GM21447 (cell line): Measurements from ENCODE around the gene UHRF1.
"Not testable (repeated sequence)": the region's sequence is repeated elsewhere in the genome, so short reads cannot be mapped to it uniquely, and the experiment has no call there.

Source experiments
- ATAC-seq: cut with Tn5 transposase; IDR thresholded peaks from one replicate; pipeline ENCODE4 v1.9.1; 2021; ENCODE audit not compliant: unreplicated experiment

The UHRF1 gene

DNA sequence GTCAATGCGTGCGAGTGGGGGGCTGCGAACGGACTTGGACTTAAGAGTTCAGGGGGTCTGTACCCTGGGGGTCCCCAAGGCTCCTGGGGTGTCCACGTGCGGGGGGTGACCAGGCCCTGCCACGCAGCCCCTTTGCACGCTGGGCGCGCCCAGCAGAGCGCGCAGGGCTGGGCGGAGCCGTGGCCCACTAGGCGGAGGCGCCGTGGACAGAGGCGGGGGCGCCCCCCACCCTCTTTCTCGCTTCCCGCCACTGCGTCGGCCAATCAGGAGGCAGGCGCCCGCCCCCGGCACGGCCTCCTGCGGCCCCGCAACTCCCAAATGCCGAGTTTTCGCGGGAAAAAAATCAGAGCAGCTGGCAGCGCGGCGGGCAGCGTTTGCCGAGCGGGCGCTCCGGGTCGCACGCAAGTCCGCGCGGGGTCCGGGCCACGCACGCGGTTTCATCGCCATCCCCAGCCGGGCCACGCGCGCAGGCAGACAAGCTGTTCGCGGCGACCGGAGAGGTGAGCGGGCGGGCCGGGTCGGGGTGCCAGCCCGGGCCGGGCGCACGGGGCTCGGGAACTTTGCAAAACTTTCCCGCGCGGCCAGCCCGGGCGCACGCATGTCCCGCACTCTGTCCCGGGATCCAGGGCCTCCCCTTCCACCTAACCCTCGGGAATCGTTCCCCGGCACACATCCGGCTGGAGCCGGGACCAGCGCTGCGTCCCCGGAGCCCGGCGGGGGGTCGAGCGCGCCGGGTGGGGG, at the start of gene UHRF1:
Gene UHRF1, plus strand, starts transcription at position 346 of the 741 bp plus-strand sequence. CDS start 1,385 bp downstream, outside the sequence.
- ATAC-seq: peak; percentile 16

GRCh38 chr19:4859697-4860096, 49.6 kb upstream of the UHRF1 start:
- no peak for ATAC-seq

DNA sequence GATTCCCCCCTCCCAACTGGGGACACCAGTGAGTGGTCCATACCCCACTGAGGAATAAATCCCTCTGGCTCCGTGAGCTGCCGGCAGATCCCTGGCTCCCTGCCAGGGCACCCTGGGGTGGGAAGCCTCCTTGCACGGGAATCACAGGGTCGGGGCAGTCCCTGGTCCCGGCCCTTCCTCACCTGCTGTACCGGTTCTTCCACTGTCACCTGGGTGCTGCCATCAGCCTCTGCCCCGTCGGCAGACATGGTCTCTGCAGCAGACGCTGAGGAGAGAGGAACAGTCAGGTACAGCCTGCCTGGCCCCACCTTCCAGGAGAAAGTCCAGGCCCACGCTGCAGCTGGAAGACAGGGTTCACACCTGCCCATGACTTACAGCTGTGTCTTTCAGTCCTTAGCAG, 48.2 kb upstream of the UHRF1 start:
- ATAC-seq: no peak

- ATAC-seq: no peak
Observed at GRCh38 chr19:4866595-4867424, 42.5 kb upstream of the UHRF1 start.

DNA sequence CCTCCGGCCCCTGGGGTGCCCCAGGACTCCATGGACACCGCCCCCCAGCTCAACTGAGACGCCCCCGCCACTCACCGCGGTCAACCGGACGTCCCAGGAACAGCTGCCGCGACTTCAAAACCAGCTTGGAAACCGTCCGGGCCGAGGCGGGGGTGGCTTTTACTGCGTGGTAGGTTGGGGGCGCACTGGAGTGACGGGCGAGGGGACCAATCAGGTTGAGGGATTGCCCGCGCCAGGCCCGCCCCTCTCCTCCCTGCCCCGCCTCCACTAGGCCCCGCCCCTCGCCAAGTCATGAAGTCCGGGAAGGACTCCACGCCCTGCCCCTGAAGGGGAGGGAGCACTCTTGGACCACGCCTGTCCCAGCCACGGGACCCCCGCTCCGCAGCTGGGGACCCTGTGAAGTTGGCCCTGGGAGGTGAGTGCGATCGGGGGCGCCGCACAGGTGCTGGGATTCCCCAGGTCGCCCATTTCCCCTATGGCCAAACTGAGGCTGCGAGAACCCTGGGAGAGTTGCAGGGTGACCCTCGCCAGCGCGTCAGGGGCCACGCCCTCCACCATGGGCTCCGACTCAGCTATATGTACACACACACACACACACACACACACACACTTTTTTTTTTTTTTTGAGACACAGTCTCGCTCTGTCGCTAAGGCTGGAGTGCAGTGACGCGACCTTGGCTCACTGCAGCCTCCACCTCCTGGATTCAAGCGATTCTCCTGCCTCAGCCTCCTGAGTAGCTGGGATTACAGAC, 41.6 kb upstream of the UHRF1 start, which contains the start of gene PLIN3:
Gene PLIN3, minus strand, starts transcription at position 134 of the 752 bp plus-strand sequence. CDS start 6,273 bp downstream, outside the sequence.
- peak; percentile 72 for ATAC-seq

- no peak for ATAC-seq
Observed at GRCh38 chr19:4868286-4868834, 40.9 kb upstream of the UHRF1 start.

- no peak for ATAC-seq
Observed at GRCh38 chr19:4870025-4870700, 39.1 kb upstream of the UHRF1 start.

GRCh38 chr19:4871711-4872110, 37.6 kb upstream of the UHRF1 start:
- ATAC-seq: no peak

- no peak for ATAC-seq
Observed at GRCh38 chr19:4873930-4874329, 35.4 kb upstream of the UHRF1 start.

- ATAC-seq: no peak
Observed at GRCh38 chr19:4877753-4878490, 31.4 kb upstream of the UHRF1 start.

- ATAC-seq: no peak
Observed at GRCh38 chr19:4878491-4878968, 30.8 kb upstream of the UHRF1 start.

DNA sequence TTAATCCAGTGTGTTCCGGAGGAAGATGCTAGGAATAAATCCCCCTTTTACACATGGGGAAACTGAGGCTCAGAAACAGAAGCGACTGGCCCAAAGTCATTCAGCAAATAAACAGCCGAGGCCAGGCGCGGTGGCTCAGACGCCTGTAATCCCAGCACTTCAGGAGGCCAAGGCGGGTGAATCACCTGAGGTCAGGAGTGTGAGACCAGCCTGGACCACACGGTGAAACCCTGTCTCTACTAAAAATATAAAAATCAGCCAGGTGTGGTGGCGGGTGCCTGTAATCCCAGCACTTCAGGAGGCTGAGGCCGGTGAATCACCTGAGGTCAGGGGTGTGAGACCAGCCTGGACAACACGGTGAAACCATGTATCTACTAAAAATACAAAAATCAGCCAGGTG, 30.3 kb upstream of the UHRF1 start:
- ATAC-seq: no peak

GRCh38 chr19:4882874-4883273, 26.4 kb upstream of the UHRF1 start:
- ATAC-seq: not testable (repeated sequence)

GRCh38 chr19:4884993-4885392, 24.3 kb upstream of the UHRF1 start:
- ATAC-seq: not testable (repeated sequence)

GRCh38 chr19:4887803-4888202, 21.5 kb upstream of the UHRF1 start:
- not testable (repeated sequence) for ATAC-seq

DNA sequence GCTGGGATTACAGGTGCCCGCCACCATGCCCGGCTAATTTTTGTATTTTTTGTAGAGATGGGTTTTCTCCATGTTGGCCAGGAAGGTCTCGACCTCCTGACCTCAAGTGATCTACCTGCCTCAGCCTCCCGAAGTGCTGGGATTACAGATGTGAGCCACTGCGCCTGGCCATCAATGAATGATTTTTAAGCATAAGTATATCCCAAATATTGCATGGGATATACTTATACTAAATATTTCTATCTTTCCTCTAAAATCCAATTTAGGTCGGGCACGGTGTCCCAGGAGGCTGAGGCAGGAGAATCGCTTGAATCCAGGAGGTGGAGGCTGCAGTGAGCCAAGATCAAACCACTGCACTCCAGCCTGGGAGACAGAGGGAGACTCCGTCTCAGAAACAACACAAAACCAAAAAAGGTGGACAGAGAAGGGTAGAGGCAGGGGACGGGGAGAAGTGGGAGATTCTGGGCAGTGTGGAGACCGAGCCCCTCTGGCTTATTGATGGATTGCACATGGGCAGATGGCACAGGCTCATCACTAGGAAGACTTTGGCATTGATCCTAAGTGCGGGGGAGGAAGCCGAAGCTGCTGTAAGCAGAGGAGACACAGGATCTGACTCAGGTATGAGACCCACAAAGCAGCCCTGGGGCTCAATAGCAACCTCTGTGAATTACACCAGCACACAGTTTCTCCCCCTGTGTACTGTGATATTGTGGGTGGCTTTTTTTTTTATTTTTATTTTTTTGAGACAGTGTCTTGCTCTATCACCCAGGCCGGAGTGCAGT, 20.1 kb upstream of the UHRF1 start:
- no peak for ATAC-seq

GRCh38 chr19:4891066-4891465, 18.2 kb upstream of the UHRF1 start:
- ATAC-seq: no peak

DNA sequence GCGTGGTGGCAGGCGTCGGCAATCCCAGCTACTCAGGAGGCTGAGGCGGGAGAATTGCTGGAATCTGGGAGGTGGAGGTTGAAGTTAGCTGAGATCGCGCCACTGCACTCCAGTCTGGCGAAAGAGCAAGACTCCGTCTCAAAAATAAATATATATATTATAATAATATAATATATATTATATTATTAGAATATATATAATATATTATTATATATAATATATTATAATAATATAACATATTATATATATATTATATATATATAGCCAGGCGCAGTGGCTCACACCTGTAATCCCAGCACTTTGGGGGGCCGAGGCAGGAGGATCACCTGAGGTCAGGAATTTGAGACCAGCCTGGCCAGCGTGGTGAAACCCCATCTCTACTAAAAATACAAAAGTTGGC, 16.3 kb upstream of the UHRF1 start:
- not testable (repeated sequence) for ATAC-seq

GRCh38 chr19:4896372-4896771, 12.9 kb upstream of the UHRF1 start:
- ATAC-seq: no peak
